GM12873 (cell line): ENCODE data around the gene IDH3B.

ENCODE experiments used
- TF ChIP-seq, protein P1 (sequence below): IDR thresholded peaks from 2 replicates; pipeline ENCODE4 v1.5.1; 2012; ENCODE audit warnings: low read depth, mild to moderate bottlenecking, moderate library complexity, low read length, control low read depth; ENCODE audit not compliant: insufficient read depth; ENCODE audit errors: missing control alignments

The IDH3B gene

DNA sequence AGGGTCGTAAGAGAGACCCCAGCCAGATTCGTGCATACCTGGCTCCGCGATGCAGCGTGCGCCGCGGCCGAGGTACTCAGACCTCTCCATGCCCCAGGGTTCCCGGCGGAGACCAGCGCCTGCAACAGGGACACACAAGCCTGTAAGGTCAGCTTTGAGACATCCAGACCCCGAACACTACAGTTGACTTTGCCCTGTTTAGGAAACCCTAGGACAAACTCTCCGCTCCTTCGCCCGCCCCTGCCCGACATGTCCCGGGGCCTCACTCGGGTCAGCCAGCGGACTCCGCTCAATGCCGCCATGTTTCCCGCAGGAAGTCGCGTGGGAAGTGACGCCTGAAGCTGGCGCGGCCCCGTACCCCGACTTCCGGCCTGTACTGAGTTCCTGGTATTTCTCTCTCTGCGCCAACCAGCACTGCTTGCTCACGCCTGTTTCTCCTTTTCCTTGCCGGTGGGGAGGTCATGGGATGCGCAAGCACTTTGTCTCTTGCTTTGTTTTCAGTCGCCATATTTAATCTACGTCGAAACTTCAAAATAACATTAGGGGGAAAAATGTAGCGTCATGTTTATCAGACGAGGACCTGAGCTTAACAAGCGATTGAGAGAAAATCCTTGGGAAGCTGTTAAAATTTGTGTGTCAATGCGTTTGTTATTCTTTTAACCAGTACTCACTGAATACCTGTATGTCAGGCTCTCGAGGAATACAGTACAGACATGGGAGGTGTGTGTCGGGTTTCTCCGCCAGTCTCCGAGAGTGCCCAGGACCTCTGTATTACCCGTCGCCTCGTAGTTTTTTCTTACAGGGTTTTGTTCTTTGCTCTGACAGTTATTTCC is at the start of gene IDH3B:
IDH3B (minus strand) TSS at position 330 of the 833 bp plus-strand sequence; CDS start at position 302, 28 bp downstream.
- TF ChIP-seq, protein P1, sequence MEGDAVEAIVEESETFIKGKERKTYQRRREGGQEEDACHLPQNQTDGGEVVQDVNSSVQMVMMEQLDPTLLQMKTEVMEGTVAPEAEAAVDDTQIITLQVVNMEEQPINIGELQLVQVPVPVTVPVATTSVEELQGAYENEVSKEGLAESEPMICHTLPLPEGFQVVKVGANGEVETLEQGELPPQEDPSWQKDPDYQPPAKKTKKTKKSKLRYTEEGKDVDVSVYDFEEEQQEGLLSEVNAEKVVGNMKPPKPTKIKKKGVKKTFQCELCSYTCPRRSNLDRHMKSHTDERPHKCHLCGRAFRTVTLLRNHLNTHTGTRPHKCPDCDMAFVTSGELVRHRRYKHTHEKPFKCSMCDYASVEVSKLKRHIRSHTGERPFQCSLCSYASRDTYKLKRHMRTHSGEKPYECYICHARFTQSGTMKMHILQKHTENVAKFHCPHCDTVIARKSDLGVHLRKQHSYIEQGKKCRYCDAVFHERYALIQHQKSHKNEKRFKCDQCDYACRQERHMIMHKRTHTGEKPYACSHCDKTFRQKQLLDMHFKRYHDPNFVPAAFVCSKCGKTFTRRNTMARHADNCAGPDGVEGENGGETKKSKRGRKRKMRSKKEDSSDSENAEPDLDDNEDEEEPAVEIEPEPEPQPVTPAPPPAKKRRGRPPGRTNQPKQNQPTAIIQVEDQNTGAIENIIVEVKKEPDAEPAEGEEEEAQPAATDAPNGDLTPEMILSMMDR, result no peak

- TF ChIP-seq, protein P1, result peak; percentile 54
Measured at GRCh38 chr20:2713285-2713684, 49.3 kb upstream of the IDH3B start.

DNA sequence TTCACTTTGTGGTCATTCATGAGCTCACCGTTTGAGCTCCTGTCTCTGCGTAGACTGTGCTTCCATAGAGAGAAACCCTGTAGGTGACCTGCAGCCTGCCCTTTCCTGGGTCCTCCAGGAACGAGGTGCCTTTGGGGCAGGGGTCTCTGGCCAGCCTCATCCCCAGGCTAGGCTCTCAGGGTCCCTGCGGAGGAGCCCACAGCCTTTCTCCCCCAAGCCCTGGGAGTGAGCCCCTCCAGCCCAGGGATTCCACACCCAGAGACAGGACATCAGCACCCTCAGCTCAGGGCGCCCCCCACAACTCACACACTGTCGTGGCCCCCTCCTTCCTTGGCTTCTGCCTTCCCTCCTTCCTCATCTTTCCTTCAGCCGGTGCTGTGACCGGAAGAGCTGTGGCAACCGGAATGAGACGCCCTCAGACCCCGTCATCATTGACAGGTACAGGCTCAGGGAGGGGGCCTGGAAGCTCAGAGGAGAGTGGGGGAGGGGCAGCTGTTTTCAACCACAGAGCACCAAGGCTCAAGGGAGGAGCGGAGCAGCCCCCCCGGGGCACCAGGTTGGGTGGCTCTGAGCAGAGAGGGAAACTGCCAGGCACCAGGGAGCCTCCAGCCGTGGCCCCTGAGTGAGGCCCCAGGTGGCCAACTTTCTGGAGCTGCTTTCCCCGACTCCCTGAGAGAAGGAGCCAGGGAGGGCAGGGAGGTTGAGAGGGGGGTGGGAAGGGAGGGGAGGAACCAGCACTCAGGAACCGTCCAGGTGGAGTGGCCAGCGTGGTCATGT is 45.4 kb upstream of the IDH3B start:
- TF ChIP-seq, protein P1, result no peak

- TF ChIP-seq, protein P1, result no peak
Measured at GRCh38 chr20:2708665-2709064, 44.6 kb upstream of the IDH3B start.

DNA sequence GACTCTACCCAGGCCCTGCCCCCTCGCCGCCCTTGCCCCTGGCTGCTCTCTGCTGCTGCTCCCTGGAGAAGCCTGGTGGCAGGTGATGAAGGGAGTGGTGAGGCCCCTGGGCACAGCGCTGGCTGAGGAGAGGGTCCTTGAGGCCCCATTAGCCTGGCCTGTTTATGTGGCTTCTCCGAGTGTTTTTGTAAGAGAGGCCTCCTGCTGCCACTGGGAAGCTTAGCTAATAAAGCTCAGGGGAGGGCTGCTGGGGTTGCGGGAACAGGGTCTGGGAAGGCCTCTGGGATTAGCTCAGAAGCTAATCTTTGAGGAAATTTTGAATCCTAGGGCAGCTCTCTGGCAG is 44.0 kb upstream of the IDH3B start:
- TF ChIP-seq, protein P1, result no peak

DNA sequence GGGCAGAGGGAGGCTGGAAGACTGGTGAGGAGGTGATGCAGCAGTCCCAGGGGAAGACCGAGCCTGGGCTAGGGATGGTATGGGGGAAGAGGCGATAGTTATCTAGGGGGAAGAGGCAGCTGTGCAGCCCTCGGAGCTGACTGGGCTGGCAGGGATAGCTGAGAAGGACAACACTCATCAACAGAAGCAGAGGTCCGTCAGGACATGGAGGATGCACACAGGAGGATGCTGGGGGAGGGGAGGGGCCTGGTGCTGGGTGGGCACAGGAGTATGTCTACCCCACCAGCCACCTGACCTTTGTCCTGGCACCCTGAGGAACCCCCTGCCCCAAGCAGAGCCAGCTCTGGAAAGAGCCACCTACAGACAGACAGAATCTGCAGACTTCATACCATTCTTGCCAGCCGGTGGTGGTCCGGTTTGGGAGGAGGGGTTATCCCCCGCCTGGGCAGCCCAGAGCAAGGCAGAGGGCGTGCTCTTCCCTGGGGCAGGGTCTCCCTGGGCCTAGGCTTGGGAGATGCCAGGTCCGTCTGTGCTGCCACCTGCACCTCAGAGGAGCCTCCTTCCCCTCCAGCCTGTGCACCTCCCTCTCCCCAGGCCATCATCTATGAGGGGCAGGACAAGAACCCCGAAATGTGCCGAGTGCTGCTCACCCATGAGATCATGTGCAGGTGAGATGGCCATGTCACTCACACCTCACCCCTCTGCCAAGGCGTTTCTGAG is 43.5 kb upstream of the IDH3B start:
- TF ChIP-seq, protein P1, result no peak
